GM12872 (cell line): ENCODE data around the gene SULT1E1.

Experiments used
- CTCF ChIP-seq: IDR thresholded peaks from 3 replicates; pipeline ENCODE4 v1.5.1; 2011; ENCODE audit warnings: low read depth, mild to moderate bottlenecking, low read length, moderate library complexity; ENCODE audit not compliant: insufficient read depth

Gene SULT1E1

GRCh38 chr4:69799337-69799736 lies 60.6 kb downstream of the SULT1E1 start:
- no peak for TF ChIP-seq CTCF

GRCh38 chr4:69793732-69794131 lies 66.2 kb downstream of the SULT1E1 start:
- no peak for TF ChIP-seq CTCF
